D721Med (cell line): ENCODE results near the gene MMP24.

Experiments
- DNase-seq: peaks from one replicate; pipeline ENCODE4 v3.0.0; 2011; ENCODE audit warnings: low spot score; ENCODE audit not compliant: insufficient read length
- FAIRE-seq: peaks from 2 replicates; lab custom pipeline; 2011; peaks lifted over from hg19 to GRCh38; lab: Jason Lieb, UNC
- CTCF ChIP-seq: IDR thresholded peaks from 2 replicates; pipeline ENCODE4 v1.5.1; 2012; ENCODE audit warnings: mild to moderate bottlenecking, control low read depth; ENCODE audit not compliant: insufficient read depth; ENCODE audit errors: missing control alignments

Gene MMP24

GRCh38 chr20:35296101-35296554, 69.6 kb downstream of the MMP24 start:
- DNase-seq = no peak
- no peak for TF ChIP-seq CTCF
- no peak for FAIRE-seq

GRCh38 chr20:35297155-35297554, 70.7 kb downstream of the MMP24 start:
- FAIRE-seq (no peak), DNase-seq (no peak)
- no peak for TF ChIP-seq CTCF

GRCh38 chr20:35297740-35298139, 71.2 kb downstream of the MMP24 start:
- DNase-seq (no peak), FAIRE-seq (no peak)
- TF ChIP-seq CTCF = no peak

DNA sequence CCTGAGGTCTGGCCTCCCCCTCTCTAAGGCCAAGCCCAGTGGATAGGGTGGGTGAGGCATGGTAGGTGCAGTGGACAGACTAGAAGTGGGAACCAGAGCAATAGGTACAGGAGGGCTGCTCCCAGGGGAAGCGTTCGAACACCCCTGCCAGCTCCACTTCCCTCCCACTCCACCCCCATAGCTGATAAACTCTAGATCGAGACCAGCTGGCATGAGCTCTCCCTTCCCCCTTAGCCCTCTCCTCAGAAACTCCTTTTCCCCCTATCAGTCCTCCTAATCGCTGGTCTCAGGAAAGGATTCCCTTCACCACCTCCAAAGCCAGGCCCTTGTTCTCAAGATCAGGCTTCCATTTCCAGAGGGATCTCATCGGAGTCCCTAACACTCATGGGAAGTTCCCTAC, 71.8 kb downstream of the MMP24 start:
- FAIRE-seq = no peak

DNA sequence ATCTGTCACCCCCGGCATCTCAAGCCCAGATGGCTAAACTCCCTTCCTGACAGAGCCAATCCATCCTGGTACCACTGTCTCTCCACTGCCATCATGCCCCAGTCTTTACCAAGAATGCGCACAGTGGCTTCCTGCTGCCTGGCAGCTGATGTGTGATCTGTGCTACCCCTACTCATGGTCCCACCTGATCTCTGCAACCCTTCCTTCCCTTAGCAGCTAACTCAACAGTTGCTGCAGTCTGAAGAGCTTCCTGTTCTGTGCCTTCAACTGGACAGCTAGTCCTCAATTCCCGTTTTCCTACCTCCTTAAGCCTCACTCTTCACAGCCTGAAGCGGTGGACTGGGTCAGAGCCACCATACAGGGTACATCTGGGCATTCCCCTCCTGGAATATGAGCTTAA, 73.3 kb downstream of the MMP24 start:
- DNase-seq (no peak), FAIRE-seq (no peak)
- no peak for TF ChIP-seq CTCF

More for the DNA sequence above, 71.8 kb downstream of the MMP24 start:
- no peak for TF ChIP-seq CTCF
- no peak for DNase-seq

DNA sequence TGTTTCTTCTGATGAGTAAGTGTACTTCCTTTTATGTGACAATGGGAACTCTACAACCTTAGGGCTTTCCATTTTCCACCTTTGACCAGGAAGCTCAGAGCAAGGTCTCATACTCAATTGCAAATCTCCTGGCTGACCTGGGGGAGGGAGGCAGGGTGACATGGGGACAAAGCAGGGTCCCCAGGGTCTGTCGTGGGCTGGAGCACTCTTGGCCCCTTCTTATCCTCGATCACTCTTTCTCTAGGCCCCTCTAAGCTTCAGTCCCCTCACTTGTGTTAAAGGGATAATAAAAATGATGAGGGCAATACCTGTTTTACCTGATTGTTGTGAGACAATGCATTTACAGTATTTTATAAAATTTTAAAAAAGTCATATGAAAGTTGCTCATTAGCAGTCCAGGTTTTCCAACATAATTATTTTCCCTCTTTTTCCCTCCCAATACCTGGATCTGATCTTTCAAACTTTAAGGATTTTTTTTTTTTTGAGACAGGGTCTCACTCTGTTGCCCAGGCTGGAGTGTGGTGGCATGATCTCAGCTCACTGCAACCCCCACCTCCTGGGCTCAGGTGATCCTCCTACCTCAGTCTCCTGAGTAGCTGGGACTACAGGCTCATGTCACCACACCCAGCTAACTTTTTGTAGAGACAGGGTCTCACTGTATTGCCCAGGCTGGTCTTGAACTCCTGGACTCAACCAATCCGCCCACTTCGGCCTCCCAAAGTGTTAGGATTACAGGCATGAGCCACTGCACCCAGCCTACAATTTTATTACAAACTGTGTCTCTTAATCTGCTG, 74.2 kb downstream of the MMP24 start:
- TF ChIP-seq CTCF = no peak
- no peak for FAIRE-seq
- no peak for DNase-seq

GRCh38 chr20:35301426-35301825, 74.9 kb downstream of the MMP24 start:
- FAIRE-seq (no peak), DNase-seq (no peak)
- TF ChIP-seq CTCF = no peak
